ENCODE measurements around the gene PNLIP.

Gene PNLIP

GRCh38 chr10:116613471-116613870 lies 67.7 kb downstream of the PNLIP start:
- TF ChIP-seq EP300 (IDR thresholded peaks at IDR 0.05; ENCODE audit: borderline replicate concordance) (no peak), EGR1 (IDR thresholded peaks at IDR 0.05) (no peak), TEAD4 (IDR thresholded peaks at IDR 0.05) (no peak), YY1 (IDR thresholded peaks at IDR 0.05; ENCODE audit: low read depth) (no peak), CREB1 (IDR thresholded peaks at IDR 0.05; ENCODE audit: low read depth) (no peak), NFIC (IDR thresholded peaks at IDR 0.05) (no peak), RAD21 (IDR thresholded peaks at IDR 0.05; ENCODE audit: low read depth) (no peak), TAF1 (IDR thresholded peaks at IDR 0.05; ENCODE audit: low read depth) (no peak), MAX (IDR thresholded peaks at IDR 0.05) (no peak), FOXM1 (IDR thresholded peaks at IDR 0.05; ENCODE audit: borderline replicate concordance, low read depth) (no peak), ZBTB7A (IDR thresholded peaks at IDR 0.05; ENCODE audit: low read depth) (no peak), TCF12 (IDR thresholded peaks at IDR 0.05; ENCODE audit: low read depth) (no peak), USF1 (IDR thresholded peaks at IDR 0.05) (no peak), REST (IDR thresholded peaks at IDR 0.05; ENCODE audit: low read depth) (no peak), CEBPB (IDR thresholded peaks at IDR 0.05) (no peak)

GRCh38 chr10:116614796-116615195 lies 69.1 kb downstream of the PNLIP start:
- TF ChIP-seq REST (IDR thresholded peaks at IDR 0.05; ENCODE audit: low read depth) (no peak), MAX (IDR thresholded peaks at IDR 0.05) (no peak), FOXM1 (IDR thresholded peaks at IDR 0.05; ENCODE audit: borderline replicate concordance, low read depth) (no peak), CREB1 (IDR thresholded peaks at IDR 0.05; ENCODE audit: low read depth) (no peak), YY1 (IDR thresholded peaks at IDR 0.05; ENCODE audit: low read depth) (no peak), CEBPB (IDR thresholded peaks at IDR 0.05) (no peak), TAF1 (IDR thresholded peaks at IDR 0.05; ENCODE audit: low read depth) (no peak), NFIC (IDR thresholded peaks at IDR 0.05) (no peak), EGR1 (IDR thresholded peaks at IDR 0.05) (no peak), RAD21 (IDR thresholded peaks at IDR 0.05; ENCODE audit: low read depth) (no peak), EP300 (IDR thresholded peaks at IDR 0.05; ENCODE audit: borderline replicate concordance) (no peak), TEAD4 (IDR thresholded peaks at IDR 0.05) (no peak), TCF12 (IDR thresholded peaks at IDR 0.05; ENCODE audit: low read depth) (no peak), USF1 (IDR thresholded peaks at IDR 0.05) (no peak), ZBTB7A (IDR thresholded peaks at IDR 0.05; ENCODE audit: low read depth) (no peak)

- no peak for TF ChIP-seq EP300 (IDR thresholded peaks at IDR 0.05; ENCODE audit: borderline replicate concordance)
- TF ChIP-seq MAX (IDR thresholded peaks at IDR 0.05), result no peak
- no peak for TF ChIP-seq YY1 (IDR thresholded peaks at IDR 0.05; ENCODE audit: low read depth)
- no peak for TF ChIP-seq CREB1 (IDR thresholded peaks at IDR 0.05; ENCODE audit: low read depth)
- no peak for TF ChIP-seq REST (IDR thresholded peaks at IDR 0.05; ENCODE audit: low read depth)
- TF ChIP-seq RAD21 (IDR thresholded peaks at IDR 0.05; ENCODE audit: low read depth), result no peak
- TF ChIP-seq TCF12 (IDR thresholded peaks at IDR 0.05; ENCODE audit: low read depth), result no peak
- no peak for TF ChIP-seq NFIC (IDR thresholded peaks at IDR 0.05)
- no peak for TF ChIP-seq FOXM1 (IDR thresholded peaks at IDR 0.05; ENCODE audit: borderline replicate concordance, low read depth)
- TF ChIP-seq CEBPB (IDR thresholded peaks at IDR 0.05), result no peak
- no peak for TF ChIP-seq ZBTB7A (IDR thresholded peaks at IDR 0.05; ENCODE audit: low read depth)
- no peak for TF ChIP-seq EGR1 (IDR thresholded peaks at IDR 0.05)
- TF ChIP-seq TAF1 (IDR thresholded peaks at IDR 0.05; ENCODE audit: low read depth), result no peak
- no peak for TF ChIP-seq TEAD4 (IDR thresholded peaks at IDR 0.05)
- no peak for TF ChIP-seq USF1 (IDR thresholded peaks at IDR 0.05)
Measured at GRCh38 chr10:116615199-116615776, 69.6 kb downstream of the PNLIP start.

Data from Ishikawa (cell line).